Glutamatergic neuron (in vitro differentiated cells): ENCODE measurements around the gene CSTA. TPM values are rescaled to one million over a fixed set of nuclear protein-coding genes. Genes with fewer than 3 reads are reported as not detected.

Source experiments
- DNase-seq: peaks from one replicate; pipeline ENCODE4 v3.0.0; 2022
- H3K27ac Mint-ChIP-seq: one replicate; pipeline ENCODE4 v1.8.0; 2020; ENCODE audit warnings: mild to moderate bottlenecking, mixed read lengths, inconsistent platforms; ENCODE audit not compliant: unreplicated experiment
- H3K27me3 Mint-ChIP-seq: one replicate; pipeline ENCODE4 v1.8.0; 2020; ENCODE audit warnings: mild to moderate bottlenecking, moderate library complexity, mixed read lengths, inconsistent platforms; ENCODE audit not compliant: unreplicated experiment
- H3K36me3 Mint-ChIP-seq: one replicate; pipeline ENCODE4 v1.8.0; 2020; ENCODE audit warnings: mild to moderate bottlenecking, mixed read lengths, inconsistent platforms; ENCODE audit not compliant: unreplicated experiment
- H3K4me1 Mint-ChIP-seq: one replicate; pipeline ENCODE4 v1.8.0; 2020; ENCODE audit warnings: mild to moderate bottlenecking, low read depth, mixed read lengths, inconsistent platforms; ENCODE audit not compliant: unreplicated experiment
- H3K4me3 Mint-ChIP-seq: one replicate; pipeline ENCODE4 v1.8.0; 2020; ENCODE audit warnings: mild to moderate bottlenecking, mixed read lengths, inconsistent platforms; ENCODE audit not compliant: unreplicated experiment
- H3K9me3 Mint-ChIP-seq: one replicate; pipeline ENCODE4 v1.8.0; 2020; ENCODE audit warnings: mild to moderate bottlenecking, moderate library complexity, mixed read lengths, inconsistent platforms; ENCODE audit not compliant: unreplicated experiment
- total RNA-seq: library from RNA; stranded (reverse); fragmentation: NEBNext Ultra II Directional; extraction: Animal tissue kit (Norgen Biotek cat#: 25700); gene quantifications from one replicate; pipeline ENCODE4 v1.2.1, GENCODE V29; 2021; ENCODE audit not compliant: unreplicated experiment
- TF ChIP-seq, protein P1 (sequence below): fragments of 200-600 bp; sonication (generic); IDR thresholded peaks from one replicate; pipeline ENCODE4 v1.5.0; 2021; ENCODE audit not compliant: partially characterized antibody, unreplicated experiment

Gene CSTA
- total RNA-seq, 1 donor from 2014 or later = not detected

DNA sequence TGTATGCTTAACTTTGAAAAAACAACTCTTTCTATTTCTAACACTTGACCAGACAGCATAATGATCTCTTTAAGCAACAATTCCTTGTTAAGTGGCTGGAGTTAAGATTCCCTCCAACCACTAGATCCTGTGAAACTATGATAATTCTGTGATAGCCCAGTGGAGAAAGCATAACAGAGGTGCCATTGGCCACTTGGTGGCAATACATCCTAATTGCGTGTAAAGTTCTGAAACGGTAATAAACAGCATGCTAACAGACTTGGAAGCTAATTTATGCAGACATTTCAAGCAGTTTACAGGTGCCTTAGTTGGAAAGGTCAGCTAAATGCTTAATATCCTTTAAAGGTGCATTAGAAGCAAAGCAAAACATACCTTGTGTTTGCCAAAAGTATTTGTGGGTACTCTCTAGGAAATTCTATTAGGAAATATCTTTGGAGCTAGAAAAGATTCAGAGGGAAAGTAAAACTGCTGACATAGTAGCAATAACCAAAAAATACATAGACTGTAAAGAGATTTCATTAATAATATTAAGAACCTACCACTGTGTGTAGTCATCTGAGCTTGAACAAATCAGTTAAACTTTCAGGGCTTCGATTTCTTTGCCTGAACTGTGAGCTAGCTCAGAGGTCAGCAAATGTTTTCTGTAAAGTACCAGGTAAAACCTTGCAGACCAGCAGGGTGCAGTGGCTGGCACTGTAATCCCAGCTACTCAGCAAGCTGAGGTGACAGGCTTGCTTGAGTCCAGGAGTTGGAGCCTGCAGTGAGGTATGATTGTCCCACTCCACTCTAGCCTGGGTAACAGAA lies 19.0 kb upstream of the CSTA start:
- no peaks in the 10 kb centered on the region for H3K36me3 Mint-ChIP-seq
- H3K27me3 Mint-ChIP-seq = no peaks in the 10 kb centered on the region
- H3K4me1 Mint-ChIP-seq = no peaks in the 10 kb centered on the region
- no peak overlapping the region for H3K4me3 Mint-ChIP-seq
- DNase-seq = no peak
- H3K27ac Mint-ChIP-seq = no peak overlapping the region
- H3K9me3 Mint-ChIP-seq = peaks cover 2% of the 10 kb centered on the region
- TF ChIP-seq, protein P1, sequence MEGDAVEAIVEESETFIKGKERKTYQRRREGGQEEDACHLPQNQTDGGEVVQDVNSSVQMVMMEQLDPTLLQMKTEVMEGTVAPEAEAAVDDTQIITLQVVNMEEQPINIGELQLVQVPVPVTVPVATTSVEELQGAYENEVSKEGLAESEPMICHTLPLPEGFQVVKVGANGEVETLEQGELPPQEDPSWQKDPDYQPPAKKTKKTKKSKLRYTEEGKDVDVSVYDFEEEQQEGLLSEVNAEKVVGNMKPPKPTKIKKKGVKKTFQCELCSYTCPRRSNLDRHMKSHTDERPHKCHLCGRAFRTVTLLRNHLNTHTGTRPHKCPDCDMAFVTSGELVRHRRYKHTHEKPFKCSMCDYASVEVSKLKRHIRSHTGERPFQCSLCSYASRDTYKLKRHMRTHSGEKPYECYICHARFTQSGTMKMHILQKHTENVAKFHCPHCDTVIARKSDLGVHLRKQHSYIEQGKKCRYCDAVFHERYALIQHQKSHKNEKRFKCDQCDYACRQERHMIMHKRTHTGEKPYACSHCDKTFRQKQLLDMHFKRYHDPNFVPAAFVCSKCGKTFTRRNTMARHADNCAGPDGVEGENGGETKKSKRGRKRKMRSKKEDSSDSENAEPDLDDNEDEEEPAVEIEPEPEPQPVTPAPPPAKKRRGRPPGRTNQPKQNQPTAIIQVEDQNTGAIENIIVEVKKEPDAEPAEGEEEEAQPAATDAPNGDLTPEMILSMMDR = no peak

DNA sequence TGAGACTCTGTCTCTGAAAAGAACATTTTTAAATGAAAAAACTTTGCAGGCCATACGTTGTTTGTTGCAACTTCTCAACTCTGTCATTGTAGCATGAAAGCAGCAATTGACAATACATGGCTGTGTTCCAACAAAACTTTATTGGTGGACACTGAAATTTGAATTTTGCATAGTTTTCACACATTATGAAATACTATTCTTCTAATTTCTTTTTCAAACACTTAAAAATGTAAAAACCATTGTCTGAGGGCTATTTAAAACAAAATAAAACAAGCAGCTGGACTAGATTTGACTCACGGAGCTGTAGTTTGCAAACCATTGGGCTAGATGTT lies 18.5 kb upstream of the CSTA start:
- peaks cover 2% of the 10 kb centered on the region for H3K9me3 Mint-ChIP-seq
- no peaks in the 10 kb centered on the region for H3K36me3 Mint-ChIP-seq
- H3K4me3 Mint-ChIP-seq = no peak overlapping the region
- no peaks in the 10 kb centered on the region for H3K27me3 Mint-ChIP-seq
- H3K27ac Mint-ChIP-seq = no peak overlapping the region
- TF ChIP-seq, protein P1 = no peak
- no peak for DNase-seq
- H3K4me1 Mint-ChIP-seq = no peaks in the 10 kb centered on the region

DNA sequence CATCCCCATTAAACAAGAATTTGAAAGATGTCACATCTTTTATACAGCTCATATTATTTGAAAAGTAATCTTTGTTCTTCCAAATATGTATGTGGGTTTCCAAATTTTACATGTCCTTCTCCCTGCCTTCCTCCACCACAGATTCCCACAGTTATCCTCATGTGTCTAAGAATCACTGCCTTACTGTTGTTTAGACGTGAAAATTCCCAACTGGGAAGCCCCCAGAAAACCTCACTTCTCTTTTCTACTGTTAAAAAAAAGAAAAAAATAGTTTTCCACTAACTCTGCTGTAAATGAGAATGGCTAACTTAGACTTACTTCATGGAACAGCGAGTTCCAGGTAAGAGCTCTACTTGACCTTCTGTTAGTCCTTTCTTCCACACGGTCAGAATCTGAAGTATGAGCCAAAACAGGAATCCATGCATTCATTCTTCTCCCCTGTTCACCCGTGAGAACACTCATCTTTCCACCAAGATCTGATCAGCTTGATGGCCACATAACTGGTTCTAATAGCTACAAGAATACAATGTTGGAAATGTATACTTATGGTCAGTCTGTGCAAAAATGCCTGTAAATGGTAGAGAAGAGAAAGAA lies 17.9 kb upstream of the CSTA start:
- Mint-ChIP-seq H3K4me3 (no peak overlapping the region), H3K27ac (no peak overlapping the region), H3K4me1 (no peaks in the 10 kb centered on the region), H3K9me3 (peaks cover 2% of the 10 kb centered on the region), H3K27me3 (no peaks in the 10 kb centered on the region), H3K36me3 (no peaks in the 10 kb centered on the region)
- TF ChIP-seq, protein P1 = no peak
- no peak for DNase-seq

DNA sequence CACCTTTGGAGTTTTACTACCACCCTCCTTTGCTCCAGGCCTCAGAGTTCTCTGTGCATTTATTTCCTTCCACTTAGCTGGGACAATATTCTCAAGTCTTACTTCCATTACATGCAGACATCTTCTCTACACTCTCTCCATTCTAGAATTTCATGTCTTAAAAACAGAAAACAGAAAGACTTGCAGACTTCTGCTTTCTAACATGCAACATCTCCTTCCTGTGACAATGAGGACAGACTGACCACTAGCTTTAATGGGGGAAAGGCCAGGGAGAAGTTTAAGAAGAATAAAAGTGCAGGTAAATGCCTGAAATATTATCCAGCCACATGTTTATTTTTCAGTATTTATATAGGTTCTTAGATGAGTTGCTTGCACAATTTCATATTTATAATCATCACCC lies 17.1 kb upstream of the CSTA start:
- Mint-ChIP-seq H3K27me3 (no peaks in the 10 kb centered on the region), H3K36me3 (no peaks in the 10 kb centered on the region), H3K4me1 (no peaks in the 10 kb centered on the region), H3K4me3 (no peak overlapping the region), H3K27ac (no peak overlapping the region), H3K9me3 (peaks cover 2% of the 10 kb centered on the region)
- TF ChIP-seq, protein P1 = no peak
- DNase-seq = no peak

DNA sequence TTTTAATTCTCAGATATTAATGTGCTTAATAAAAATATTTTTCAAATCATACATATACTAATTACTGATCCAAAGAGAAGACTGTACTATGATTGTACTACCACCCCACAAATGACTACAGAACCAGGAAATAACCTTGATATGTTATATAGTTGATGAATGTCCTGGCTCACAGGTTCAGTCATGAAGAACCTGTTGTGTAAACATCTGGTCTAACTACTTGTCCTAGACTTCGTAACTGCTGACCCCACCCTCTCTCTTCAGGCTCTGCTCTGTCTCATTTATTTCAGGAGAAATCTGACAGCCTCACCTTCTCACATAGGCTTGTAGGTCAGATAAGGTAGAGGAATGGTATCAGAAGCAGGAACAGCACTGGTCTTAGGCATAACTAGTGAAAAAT lies 14.7 kb upstream of the CSTA start:
- Mint-ChIP-seq H3K27ac (no peak overlapping the region), H3K9me3 (peaks cover 2% of the 10 kb centered on the region), H3K4me1 (no peaks in the 10 kb centered on the region), H3K4me3 (no peak overlapping the region), H3K36me3 (no peaks in the 10 kb centered on the region), H3K27me3 (no peaks in the 10 kb centered on the region)
- TF ChIP-seq, protein P1 = no peak
- no peak for DNase-seq
